AG10803 (cell line): ENCODE data around the gene XPNPEP1.

Source experiments
- DNase-seq: peaks from one replicate; pipeline ENCODE4 v3.0.0; 2010; ENCODE audit warnings: low read depth
- H3K4me3 ChIP-seq: 2 replicates; pipeline ENCODE4 v1.5.1; 2011; ENCODE audit warnings: mild to moderate bottlenecking, low read length, control low read depth
- TF ChIP-seq, protein P1 (sequence below): conservative IDR thresholded peaks from 2 replicates; pipeline ENCODE4 v1.5.1; 2011; ENCODE audit warnings: mild to moderate bottlenecking, low read length, control low read depth, inconsistent platforms

XPNPEP1 gene

DNA sequence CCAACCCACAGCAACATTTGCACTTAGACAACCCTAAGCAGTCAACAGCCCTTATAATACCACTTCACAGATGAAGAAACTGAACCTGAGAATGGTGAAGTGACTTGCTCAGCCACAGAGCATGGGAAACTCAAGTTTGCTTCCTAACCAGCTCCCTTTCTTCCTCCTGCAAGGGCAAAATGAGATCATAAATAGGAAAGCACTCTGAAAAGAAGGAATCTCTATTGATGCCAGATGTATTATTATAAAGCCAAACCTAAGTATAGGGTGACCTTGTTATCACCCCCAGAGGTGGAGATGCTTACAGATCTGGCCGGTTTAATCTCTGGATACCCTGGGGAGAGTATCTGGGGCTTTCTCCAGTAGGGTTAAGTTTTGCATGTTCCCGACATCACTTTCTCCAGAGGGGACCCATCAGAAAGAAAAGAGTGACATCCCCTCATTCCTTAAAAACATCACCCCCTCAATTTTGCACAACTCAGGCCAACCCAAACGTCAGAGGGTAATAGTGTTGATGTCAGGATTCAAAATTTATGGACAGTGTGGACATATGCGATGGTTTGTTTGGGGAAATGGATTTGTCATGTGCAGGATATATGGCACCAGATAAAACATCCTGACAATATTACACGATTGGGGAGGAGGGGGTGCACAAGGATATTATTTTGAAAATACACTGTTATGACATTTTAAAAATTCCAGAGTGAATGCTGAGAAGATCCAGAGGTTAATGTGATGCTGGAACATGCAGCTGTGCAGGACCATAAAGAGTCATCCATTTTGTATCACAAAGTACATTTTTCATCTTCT is 24.0 kb upstream of the XPNPEP1 start:
- H3K4me3 ChIP-seq = no peak overlapping the region
- no peak for DNase-seq
- TF ChIP-seq, protein P1, sequence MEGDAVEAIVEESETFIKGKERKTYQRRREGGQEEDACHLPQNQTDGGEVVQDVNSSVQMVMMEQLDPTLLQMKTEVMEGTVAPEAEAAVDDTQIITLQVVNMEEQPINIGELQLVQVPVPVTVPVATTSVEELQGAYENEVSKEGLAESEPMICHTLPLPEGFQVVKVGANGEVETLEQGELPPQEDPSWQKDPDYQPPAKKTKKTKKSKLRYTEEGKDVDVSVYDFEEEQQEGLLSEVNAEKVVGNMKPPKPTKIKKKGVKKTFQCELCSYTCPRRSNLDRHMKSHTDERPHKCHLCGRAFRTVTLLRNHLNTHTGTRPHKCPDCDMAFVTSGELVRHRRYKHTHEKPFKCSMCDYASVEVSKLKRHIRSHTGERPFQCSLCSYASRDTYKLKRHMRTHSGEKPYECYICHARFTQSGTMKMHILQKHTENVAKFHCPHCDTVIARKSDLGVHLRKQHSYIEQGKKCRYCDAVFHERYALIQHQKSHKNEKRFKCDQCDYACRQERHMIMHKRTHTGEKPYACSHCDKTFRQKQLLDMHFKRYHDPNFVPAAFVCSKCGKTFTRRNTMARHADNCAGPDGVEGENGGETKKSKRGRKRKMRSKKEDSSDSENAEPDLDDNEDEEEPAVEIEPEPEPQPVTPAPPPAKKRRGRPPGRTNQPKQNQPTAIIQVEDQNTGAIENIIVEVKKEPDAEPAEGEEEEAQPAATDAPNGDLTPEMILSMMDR = no peak

- TF ChIP-seq, protein P1 = no peak
Measured at GRCh38 chr10:109946680-109947079, 23.4 kb upstream of the XPNPEP1 start.

DNA sequence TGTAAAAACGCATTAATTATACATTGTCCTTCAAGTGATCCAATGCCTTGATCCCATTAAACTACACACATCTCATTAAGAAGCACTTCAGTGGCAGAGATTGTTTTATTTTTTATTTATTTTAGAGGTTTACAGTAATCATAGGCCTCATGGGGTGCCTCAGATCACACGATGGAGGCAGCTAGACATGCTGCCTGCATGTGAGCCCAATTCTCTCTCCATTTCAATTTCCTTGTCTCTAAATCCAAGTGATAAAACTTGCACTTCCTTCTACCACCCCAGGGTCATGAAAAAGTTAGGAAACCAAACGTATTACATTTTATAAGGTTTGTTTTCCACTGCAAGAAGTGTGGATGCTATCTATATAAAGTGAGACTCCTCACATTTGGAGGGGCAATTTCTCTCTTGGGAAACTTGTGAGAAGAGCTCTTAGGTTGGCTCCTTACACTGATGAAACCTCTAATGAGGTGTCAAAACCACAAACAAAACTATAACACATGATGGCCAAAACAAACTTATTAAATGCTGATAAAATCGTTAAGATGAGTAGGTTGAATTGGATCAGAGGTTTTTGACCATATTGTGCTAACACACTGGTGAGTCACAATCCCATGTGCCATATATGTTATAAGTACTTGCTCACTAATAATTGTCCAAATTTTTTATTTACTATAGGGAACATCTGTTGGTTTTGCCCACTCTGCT is 22.3 kb upstream of the XPNPEP1 start:
- H3K4me3 ChIP-seq = no peak overlapping the region
- DNase-seq = no peak
- TF ChIP-seq, protein P1 = no peak

More at GRCh38 chr10:109946680-109947079, 23.4 kb upstream of the XPNPEP1 start:
- H3K4me3 ChIP-seq = no peak overlapping the region
- DNase-seq = no peak

- H3K4me3 ChIP-seq = no peak overlapping the region
- TF ChIP-seq, protein P1 = no peak
- DNase-seq = no peak
Measured at GRCh38 chr10:109944613-109945012, 21.3 kb upstream of the XPNPEP1 start.

DNA sequence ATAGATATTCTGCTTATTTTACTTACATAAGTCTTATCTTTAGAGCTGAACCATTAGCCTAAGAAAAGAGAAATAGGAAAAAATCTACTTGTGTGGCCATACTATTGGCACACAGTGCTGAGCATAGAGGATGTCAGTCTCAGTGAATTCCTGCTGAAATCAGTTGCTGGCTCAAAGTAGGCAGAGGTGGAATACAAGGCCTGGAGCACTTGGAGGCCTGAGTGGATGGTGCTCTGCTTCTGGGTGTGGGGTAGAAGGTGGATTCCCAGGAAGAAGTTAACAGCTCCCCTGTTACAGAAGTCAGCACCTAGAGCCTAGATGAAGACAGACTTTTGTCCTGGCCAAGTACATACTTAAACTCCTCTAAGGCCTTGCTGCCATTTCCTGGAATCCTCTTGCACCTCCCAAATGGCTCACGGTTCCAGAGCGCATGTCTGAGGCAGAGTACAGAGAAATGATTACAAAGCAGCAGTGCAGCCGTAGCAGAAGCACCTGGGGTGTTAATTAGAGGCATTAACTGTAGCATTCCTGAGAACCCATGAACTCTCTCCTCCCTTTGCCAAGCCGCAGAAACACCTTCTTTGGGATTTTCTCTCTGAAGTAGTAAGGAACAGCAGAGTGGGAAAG is 18.0 kb upstream of the XPNPEP1 start:
- no peak for DNase-seq
- H3K4me3 ChIP-seq = no peak overlapping the region
- TF ChIP-seq, protein P1 = no peak

GRCh38 chr10:109940553-109940952 is 17.2 kb upstream of the XPNPEP1 start:
- TF ChIP-seq, protein P1 = no peak
- DNase-seq = no peak
- H3K4me3 ChIP-seq = no peak overlapping the region
